GM12864 (cell line): Measurements from ENCODE around the gene TUT7.

ENCODE experiments used
- DNase-seq: peaks from one replicate; pipeline ENCODE4 v3.0.0-alpha.2; 2011; ENCODE audit warnings: low read depth
- H3K4me3 ChIP-seq: 2 replicates; pipeline ENCODE4 v1.5.1; 2011; ENCODE audit warnings: mild to moderate bottlenecking, low read depth, low read length, control low read depth
- TF ChIP-seq, protein P1 (sequence below): IDR thresholded peaks from 2 replicates; pipeline ENCODE4 v1.5.1; 2011; ENCODE audit warnings: low read depth, mild to moderate bottlenecking, moderate library complexity, low read length, control low read depth, inconsistent platforms; ENCODE audit errors: missing control alignments

The TUT7 gene

DNA sequence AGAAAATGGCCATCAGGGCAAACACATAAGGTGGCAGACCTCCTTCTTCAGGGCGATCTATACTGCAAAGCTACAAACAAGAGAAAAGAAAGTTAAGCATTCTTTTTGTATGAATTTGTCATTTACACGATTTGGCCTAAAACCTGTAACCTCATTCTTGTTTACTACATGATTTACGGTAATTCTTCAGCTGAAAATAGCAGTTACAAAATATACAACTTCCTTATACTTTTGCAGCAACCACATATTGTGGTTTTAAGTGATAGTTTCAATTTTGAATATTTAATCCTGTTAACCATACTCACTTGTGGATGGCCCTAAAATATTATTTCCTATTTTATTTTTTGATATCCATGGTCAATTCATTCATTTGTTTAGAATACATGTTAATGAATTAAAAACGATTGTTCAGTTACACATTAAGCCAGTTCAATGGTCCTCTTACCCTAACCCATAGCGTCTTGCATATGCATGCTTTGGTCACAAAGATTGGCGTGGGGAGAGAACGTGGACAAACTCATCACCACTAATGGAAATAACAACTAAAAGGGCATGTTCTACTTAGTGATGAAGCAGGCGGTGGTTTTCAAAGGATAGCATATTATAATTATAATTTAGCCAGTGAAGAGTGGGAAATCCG lies 16.6 kb downstream of the TUT7 start:
- DNase-seq: no peak
- peak overlapping the region; percentile 1; the same call in 1 of the 2 replicates for H3K4me3 ChIP-seq
- TF ChIP-seq, protein P1, sequence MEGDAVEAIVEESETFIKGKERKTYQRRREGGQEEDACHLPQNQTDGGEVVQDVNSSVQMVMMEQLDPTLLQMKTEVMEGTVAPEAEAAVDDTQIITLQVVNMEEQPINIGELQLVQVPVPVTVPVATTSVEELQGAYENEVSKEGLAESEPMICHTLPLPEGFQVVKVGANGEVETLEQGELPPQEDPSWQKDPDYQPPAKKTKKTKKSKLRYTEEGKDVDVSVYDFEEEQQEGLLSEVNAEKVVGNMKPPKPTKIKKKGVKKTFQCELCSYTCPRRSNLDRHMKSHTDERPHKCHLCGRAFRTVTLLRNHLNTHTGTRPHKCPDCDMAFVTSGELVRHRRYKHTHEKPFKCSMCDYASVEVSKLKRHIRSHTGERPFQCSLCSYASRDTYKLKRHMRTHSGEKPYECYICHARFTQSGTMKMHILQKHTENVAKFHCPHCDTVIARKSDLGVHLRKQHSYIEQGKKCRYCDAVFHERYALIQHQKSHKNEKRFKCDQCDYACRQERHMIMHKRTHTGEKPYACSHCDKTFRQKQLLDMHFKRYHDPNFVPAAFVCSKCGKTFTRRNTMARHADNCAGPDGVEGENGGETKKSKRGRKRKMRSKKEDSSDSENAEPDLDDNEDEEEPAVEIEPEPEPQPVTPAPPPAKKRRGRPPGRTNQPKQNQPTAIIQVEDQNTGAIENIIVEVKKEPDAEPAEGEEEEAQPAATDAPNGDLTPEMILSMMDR: no peak

DNA sequence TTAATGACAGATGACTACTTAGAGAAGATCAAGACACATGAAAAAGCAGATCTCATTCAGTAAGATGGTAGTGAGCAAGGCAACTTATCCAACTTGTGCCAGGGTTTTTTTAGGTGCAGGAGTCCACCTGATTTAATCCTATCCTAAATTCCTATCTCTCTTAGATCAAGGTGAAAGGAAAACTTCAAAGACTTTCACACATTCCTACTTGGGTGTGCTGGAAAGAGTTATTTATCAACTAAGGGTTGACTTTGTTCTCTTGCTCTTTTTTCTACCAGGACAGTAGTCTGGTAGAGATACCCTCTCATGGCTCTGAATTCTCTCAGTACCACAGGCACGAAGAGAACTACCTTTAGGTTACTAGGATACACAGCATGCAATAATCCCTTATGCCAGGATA lies 18.2 kb downstream of the TUT7 start:
- no peak overlapping the region for H3K4me3 ChIP-seq
- DNase-seq: no peak
- TF ChIP-seq, protein P1: no peak

DNA sequence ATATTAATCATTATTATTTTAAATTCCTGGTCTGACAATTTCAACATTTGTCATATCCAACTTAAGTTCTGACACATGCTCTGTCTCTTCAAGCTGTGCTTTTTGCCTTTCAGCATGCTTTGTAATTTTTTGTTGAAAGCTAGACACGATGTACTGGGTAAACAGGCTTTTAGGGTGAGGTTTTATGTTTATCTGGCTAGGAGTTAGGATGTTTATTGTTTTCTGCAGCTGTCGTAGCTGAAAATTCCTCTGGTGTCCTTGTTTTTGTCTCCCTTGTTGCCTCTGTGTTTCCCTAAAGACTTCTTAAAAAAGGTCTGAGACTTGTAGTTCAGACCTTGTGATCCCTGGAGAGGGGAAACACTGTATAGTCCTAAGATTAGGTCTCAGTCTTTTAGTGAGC lies 20.6 kb downstream of the TUT7 start:
- H3K4me3 ChIP-seq: no peak overlapping the region
- no peak for DNase-seq
- TF ChIP-seq, protein P1: no peak

DNA sequence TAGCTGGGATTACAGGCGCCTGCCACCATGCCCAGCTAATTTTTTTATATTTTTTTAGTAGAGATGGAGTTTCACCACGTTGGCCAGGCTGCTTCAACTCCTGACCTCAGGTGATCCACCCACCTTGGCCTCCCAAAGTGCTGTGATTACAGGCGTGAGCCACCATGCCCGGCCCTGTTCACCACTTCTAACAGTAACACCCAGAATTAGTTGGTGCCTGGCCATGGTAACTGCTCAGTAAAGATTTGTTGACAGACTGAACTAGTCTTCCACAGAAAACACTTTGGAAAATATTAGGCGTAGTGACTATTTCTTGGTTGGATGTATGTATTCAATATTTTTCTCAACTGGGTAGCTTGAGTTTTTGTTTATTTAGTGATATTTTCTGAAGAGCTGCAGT lies 24.0 kb downstream of the TUT7 start:
- TF ChIP-seq, protein P1: no peak
- no peak for DNase-seq
- no peak overlapping the region for H3K4me3 ChIP-seq

DNA sequence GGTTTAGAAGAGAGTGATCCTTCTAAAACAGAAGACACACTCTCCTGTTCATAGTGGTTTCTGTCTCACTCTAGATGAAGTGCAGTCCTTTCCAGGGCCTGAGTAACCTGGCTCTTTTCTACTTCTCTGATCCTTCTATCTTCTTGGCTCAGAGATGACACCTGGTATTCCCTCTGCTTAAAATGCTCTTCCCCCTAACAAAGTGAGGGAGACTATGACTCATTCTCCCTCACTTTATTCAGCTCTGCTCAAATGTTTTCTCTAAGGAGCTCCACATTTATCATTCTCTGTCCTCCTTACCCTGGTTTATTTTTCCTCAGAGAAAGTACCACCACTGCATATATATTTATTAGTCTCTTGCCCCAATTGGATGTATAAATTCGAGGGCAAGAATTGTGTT lies 24.6 kb downstream of the TUT7 start:
- no peak overlapping the region for H3K4me3 ChIP-seq
- no peak for DNase-seq
- TF ChIP-seq, protein P1: no peak

DNA sequence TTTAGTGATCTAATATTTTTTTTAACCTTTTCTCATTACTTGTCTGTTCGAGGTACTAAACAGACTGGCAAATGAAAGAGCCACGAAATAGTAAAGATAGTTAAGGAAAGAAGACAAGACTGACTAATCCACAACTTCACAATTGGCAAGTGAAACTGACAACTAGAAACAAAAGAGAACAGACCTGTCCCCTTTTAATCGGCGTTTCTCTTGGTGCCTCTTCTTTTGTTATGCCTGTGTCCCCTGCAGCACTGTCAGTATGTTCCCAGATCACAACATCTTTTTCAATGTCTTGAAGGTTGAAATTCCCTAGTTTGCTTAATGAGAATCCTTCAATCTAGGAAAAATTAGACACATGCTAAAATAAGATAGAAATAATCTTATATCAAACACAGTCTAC lies 26.1 kb downstream of the TUT7 start:
- TF ChIP-seq, protein P1: no peak
- H3K4me3 ChIP-seq: no peak overlapping the region
- no peak for DNase-seq

DNA sequence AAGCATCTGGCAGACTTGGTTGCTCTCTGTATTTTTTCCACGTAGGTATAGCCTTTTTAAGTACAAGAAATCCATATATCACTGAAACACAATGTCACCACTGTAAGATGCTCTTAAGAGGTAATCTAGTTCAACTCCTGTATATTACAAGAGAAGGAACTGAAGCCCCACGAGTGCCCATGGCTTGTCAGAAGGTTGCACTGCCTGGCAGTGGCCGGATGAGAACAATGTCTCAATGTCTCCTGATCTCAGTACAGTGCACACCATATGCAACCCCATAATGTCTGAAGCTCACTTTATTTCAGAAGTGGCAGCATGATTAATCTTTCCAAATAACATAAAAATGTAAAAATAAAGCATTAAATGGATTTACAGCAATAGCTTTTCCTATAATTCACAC lies 27.7 kb downstream of the TUT7 start:
- H3K4me3 ChIP-seq: no peak overlapping the region
- TF ChIP-seq, protein P1: no peak
- no peak for DNase-seq
